CD4-positive, alpha-beta T cell treated with Interleukin-12 subunit alpha and Interleukin-12 subunit beta, for 1 hour (primary cell): ENCODE data around the gene FAM114A2.

Experiments used
- DNase-seq: peaks from one replicate; pipeline ENCODE4 v3.0.0-alpha.2; 2020

Gene FAM114A2

DNA sequence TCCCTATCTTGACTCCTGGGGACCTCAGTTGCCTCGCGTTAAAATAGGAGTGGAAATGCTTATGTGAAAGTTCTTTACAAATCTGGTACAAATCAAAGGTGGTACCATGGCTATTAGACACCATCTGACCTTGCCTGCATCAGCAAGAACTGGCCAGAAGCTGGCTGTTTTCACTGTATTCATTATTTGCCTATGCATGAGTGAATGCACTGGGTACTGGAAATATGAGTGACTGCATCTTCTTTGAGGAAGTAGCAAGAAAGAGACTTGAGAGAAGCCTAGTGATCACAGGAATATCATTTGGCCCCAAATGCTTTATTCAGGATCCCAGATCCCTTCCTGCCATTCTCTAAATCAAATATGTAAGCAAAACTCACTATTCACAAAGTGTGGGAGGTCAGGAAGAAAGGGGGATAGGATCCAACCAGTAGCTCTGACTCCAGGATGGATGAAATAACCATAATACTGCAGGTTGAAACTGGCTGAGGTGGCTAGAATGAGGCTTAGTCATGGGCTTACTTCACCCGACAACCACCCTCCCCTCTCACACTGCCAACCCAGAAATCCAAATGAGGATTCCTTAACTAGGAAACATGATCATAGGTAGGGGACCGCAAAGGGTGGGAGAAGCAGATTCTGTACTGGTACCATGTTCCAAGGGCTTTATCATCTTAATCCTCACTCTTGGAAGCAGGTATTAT, 56.7 kb downstream of the FAM114A2 start:
- DNase-seq = no peak

DNA sequence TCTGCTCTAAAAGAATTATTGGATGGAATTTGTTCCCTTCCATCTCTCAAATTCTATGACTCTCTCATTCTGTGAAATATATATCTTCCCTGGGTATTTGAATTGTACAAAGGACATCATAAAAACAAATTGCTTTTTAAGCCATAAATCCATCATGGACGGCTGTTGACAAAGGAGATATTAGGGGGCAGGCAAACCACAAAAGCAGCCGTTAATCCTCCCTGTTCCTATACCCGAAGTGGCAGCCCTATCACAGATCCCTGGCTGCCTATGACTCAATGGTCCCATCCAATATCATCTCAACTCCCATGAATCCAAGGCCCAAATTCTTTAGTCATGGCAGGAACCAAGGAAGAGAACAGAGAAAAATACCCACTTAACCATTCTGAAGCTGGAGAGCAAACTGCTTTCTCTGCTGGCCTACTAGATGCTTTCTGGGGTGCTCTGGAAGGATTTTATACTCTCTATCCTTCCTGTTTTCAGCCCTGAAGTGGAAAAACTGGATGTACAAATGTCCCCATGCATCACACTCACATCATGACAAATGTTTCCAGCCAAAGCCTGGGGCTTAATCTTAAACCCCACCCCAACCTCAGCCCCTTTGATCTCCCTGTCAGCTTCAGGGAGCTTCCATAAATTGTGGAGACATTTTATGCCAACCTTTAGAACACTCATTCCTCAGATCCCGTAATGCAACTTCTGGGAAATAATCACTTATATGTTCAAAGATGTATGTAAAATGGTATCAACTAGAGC, 59.5 kb downstream of the FAM114A2 start:
- no peak for DNase-seq

DNA sequence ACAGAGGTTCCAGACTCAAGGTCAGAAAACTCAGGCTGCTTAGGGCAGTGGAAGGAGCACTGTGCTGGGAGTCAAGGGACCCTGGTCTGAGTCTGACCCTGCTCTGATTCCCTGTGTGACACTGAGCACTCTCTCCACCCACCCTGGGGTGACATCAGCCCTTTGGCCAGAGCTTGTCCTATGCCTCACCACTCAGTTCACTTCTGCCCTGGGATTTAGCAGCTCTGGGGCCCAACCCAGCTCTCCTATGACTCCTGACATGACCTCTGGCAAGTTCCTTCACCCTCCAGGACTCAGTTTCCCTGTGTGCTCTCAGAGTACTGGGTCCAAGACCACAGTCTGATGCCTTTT, 63.9 kb downstream of the FAM114A2 start:
- no peak for DNase-seq

DNA sequence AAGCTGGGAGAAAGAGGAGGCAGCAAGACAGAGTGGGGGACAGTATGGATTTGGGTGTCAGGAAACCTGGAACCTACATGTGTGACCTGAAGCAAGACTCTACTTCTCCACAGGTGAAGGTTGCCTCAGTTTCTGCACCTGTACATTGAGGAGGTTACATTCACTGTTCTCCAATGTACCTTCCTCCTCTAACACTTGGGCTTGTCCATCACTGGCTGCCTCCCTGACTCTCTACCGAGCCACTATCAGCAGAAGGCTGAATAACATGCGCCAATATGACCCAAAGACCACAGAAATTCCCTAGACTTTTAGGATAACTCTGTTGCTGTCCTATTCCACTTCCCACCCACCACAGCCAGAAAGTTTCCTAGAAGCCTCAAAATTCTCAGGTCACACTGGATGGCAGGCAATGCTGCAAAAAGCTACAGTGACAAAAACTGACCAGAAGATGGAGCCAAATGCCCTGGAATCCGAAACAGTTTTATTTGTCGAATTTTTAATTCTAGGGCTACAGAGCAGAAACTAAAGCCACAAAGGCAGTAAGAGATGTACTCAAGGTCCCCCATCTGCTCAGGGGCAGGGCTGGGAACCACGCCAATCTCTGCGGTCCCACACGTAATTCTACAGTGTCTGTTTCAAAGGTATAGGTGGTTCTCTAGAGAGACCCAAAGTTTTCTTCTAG, 64.4 kb downstream of the FAM114A2 start:
- peak; percentile 39 for DNase-seq

DNA sequence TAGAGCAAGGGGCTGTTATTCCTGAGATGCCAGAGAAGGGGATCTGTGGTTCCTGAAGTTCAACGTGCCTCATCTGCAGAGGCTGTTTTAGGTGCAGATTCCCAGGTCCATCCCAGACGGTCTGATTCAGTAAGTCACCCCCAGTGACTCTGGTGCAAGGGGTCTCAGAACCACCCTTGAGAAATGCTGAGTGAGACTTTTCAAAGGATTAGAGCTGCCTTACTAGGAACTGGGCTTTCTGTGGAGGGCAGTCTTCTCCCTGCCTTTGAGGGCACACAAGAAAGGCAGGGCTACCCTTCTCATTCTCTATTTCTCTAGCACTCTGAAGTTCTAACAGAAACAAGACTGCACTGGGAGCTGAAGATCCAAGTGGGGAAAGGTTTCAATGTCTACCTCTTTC, 66.5 kb downstream of the FAM114A2 start:
- DNase-seq = no peak

DNA sequence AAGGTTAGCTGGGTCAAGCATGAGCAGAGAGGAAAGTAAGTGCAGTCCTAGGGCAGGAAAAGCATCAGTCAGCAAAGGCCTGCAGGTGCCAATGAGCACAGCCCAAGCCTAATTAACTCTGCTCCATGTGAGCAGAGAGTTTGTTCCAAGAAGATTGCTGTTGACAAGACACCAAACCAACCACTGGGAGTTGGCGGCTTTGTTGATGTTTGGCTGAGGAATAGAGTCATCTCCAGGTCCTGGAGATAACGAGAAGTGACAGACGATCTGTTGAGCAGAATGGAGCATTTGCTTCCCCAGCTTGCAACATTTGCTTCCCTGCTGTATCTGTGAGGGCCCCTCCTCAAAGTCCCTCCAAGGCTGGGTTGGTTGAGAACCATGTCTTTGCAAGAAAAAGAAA, 68.2 kb downstream of the FAM114A2 start:
- DNase-seq = no peak

DNA sequence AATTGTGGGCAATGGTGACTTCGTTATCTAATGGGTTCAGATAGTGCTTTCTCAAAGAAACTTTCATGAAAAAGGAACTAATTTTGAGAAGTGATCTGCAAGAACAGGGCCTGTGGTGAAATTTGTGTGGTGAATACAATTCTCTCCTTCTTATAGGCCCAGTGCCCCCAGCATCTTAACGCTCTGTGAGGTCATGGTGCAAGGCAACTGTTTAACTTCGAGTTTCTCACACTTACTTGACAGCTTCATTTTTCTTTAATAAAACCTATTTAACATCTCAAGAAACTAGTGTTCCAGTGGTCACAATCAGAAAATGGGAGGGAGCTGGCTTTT, 69.2 kb downstream of the FAM114A2 start:
- no peak for DNase-seq

DNA sequence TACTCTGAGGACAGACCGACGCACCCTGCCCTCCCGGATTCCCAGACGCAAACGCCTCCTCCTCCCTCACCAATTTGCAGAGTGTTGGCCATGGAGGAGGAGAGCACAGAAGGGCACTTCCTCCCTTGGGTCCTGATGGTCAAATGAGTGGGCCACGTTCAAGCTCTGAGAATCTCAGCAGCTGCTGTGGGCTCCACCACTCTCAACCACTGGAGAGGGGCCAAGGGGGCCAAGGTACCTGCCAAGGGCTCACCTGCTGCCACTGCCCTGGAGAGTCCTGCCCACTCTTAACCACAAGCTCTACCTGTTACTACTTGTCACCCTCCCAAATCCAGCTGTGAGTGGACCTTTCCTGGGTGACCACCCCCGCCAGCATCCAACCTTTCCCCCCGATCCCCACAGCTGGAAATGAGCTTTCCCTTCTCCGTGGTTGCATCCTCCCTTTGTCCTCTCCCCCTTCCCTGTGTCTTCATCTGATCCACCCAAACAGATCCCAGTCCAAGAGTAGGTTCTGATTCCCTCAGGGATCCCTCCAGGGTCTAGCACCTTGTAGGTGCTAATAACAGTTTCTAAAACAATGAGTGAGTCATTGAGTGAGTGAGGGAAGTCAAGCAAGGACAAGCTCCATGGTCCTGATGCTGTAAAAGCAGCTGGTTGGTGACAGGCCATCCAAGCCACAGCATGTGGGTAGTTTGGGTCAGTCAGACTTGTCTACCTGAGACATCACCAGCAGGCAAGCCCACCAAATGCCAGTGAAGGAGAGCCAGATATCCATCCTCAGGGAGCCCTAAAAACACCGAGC, 69.7 kb downstream of the FAM114A2 start:
- no peak for DNase-seq

DNA sequence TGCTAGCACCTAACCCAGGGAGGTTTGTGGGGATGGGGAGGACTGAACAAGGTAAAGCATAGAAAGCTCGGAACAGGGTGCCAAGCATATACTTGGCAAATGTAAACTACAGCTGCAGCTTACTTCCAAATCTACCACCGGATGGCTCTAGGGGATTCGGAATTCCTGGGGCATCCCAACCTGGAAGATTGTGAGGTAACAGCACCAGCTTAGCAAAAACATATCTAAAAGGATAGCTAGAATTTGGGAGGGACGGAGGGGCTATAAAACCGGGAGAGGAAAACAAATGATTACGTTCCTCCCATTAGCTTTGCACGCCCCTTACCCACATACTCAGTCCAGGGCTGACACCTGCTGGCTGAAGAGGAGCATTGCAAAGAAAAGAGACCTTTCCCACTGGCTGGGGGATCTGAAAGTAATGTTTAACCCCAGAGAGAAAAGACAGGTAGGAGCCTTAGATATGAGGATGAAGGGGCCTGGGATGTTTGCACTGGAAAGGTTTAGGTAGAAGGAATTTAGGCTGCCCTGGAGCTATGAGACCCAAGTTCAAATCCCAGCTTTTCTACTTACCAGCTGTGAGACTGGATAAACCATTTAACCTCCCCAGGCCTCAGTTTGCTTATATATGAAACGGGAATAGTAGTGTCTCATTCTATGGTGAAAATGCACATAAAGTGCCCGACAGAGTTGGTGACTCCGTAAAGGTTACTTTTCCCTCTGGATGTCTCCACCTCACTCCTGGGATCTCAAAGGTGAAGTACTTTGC, 73.6 kb downstream of the FAM114A2 start:
- peak; percentile 52 for DNase-seq

DNA sequence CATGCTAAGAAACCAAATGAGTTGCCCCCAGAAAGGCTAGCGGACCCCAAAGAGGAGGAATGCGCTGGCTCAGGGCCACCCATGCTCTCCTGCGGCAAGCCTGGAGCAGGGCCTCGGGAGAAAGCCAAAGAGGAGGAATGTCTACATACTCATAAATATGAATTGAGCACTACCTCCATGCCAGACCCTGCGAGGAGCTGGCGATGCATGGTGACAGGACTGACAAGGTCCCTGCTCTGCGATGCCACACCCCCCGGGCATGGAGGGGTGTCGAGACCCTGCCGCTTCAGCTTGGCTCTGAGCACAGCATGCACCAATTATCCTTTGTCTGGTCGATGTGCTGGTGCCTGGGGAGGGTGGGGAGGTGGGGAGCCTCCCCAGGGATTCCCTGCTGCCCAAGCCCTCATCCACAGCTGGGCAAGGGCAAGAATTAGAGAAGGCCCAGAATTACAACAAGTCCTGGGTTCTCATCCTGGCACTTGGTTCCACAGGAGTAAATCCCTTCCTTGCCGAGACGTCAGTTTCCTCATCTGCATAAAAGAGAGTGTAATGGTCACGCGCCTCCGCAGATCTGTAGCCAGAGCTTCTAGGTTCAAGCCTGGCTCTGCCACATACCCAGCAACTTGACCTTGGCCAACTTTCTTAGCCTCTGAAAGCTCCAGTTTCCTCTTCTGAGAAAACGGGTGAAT, 74.4 kb downstream of the FAM114A2 start:
- no peak for DNase-seq

DNA sequence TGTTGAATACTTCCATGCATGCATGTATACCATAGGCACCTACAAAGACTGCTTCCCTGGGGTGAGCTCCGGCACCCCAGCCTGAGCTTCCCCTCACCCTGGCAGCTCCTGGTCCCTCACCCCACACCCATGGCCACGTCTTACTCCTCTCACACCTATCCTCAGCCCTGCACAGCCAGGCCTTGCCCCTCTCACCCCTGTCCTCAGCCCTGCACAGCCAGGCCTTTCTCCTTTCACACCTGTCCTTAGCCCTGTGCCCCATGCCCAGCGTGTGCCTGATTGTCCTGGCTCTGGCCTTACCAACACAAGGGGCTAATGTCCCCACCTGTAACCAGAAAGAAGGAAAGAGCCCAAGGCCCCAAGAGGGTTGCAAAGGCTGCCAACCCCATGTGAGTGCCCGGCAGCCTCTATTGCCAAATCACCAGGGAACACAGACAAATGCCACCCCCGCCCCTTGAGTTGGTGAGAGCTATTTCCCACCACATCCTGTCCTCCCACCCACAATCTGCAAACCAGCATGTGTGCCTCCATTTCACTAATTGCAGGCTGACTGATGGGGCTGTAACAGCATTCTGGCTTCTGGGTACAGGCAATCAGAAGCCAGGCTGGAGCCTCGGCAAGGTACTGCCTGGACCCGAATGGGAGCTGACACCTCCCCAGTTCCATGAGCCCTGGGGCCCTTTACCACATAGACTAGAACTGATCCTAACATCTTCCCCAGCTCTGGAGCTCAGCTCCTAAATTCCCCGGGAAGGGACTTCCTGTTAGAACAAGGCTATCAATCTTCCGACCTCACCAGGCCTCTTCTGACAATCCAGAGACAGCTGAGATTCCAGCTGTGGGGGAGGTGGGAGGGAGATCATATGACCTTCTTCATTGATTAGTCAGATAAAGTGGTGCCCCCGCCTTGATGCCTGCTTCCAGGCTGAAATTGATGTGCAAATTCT, 78.2 kb downstream of the FAM114A2 start:
- DNase-seq = peak; percentile 19

DNA sequence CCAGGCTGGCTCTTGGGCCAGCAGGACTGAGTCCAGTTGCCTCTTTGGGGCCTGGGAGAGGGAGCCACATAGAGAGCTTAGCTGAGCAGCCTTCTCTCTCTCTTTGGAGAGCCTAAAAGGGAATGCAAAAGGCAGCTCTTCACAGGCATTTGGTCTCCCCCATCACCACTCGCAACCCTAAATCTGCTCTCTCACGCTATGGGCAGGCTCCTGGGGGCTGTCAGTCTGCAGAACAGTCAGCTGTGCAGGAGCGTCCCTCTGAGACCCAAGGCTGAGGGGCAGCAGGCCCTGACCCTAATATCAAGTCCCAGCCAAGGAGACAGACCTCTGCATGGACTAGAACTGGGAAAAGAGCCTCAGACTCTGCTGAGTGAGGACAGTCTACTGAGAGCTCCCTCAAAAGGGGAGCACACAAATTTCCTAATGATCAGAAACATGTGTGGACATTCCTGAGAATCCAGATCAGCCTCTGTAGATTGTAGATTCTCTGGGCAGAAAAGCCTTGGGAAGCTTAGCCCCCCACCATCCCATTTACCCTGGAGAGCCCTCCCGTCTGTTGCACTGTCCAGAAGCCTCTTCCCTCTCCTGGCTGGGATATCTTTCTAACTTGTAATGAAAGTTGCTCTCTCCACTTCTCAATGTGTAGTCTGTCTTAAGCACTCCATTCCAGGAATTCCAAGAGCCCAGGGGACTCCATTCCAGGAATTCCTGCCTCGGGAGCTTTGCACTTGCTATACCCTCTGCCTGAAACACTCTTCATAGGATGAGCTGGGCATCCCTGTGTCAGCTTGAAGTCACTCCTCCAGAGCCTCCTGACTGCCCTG, 79.4 kb downstream of the FAM114A2 start:
- no peak for DNase-seq

DNA sequence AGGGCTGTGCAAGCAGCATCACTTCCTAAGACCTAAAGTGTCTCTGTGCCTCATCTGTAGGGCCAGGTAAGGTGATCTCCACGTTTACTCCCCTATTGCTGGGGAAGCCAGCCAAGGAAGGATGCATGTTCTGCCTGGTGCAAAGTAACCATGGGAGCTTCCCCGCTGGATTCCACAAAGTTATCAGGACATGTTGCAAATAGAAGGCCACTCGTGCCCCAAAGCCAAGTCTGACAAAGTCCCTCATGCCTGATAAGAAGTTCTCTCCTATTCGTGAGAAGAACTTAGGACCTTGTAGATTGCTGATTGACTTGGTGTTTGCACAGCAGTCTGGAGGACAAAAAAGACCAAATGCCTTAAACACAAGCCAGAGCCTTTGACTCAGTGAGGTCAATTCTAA, 81.5 kb downstream of the FAM114A2 start:
- no peak for DNase-seq

DNA sequence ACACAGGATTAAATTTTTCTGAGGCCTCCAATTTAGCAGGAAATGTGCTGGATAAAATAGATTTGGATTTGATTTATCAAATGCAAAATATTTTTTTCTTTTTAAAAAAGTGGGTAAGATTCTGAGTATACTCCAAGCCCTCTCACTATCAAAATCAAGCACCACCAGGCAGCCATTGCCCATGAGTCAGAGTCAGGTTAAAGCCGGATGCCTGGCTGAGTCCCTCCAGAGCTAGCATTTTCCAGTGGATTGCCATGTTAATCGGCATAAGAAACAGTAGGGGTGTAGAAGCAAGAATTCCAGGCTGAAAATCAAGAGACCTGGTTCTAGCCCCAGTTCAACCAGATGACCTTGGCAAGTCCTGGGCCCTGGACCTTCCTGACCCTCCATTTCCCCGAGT, 85.3 kb downstream of the FAM114A2 start:
- no peak for DNase-seq

DNA sequence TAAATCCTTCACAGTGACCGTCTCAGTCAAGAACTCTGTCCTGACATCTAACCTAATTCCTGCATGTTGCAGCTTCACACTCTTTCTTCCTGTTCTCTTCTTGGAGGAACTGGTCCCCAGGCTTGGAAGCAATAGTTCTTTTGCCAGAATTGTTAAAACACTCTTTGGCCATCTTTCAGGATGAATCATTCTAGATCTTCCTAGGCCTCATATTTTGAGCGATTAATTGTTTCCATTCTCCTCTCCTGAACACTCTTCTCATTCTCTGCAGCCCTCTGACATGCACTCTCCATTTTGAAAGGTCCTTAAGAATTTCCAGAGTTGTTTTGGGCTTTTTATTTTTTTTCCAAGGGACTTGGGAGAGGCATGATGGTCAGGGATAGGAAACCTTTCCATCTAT, 85.8 kb downstream of the FAM114A2 start:
- no peak for DNase-seq

DNA sequence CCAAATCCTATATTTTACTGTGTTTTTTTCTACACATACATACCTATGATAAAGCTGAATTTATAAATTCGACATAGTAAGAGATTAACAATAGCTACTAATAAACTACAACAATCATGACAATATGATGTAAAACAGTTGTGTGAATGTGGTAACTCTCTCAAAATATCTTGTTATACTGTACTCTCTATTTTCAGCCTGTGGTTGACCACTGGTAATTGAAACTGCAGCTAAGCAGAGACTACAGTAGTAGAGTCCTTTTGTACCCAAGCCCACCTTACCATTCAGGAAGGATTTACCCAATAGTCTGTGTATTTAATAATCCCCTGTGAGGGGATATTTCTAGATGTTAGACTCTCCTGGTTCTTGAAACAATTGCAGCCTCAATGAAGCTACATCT, 86.7 kb downstream of the FAM114A2 start:
- no peak for DNase-seq

DNA sequence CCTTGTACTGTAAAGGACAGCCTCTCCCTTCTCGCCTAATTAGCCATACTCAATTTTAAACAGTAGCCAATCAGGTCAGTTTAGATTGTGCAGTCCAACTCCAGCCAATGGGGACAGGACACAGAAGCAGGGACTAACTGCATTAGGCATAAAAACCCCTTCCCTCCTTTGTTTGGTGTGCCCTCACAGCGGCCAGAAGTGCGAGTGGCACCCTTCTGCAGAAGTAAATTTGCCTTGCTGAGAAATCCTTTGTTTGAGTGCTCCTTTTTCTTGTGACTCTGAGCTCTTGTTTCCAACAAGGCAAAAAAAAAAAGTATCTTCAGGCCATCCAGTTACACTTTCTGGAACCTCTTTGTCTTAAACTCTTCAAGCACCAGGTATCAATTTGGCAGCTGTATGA, 97.4 kb downstream of the FAM114A2 start:
- DNase-seq = no peak
